T-helper 1 cell (primary cell): Measurements from ENCODE around the gene CDK10.

Source experiments
- DNase-seq, 5 donors: peaks; one replicate each; pipeline ENCODE4 v3.0.0-alpha.2; 2012 to 2020

The CDK10 gene

GRCh38 chr16:89738072-89738377 lies 51.5 kb downstream of the CDK10 start:
- no peak for DNase-seq

GRCh38 chr16:89738538-89739317 lies 52.2 kb downstream of the CDK10 start:
- DNase-seq = no peak

- no peak for DNase-seq
These were observed 52.9 kb downstream of the CDK10 start for GRCh38 chr16:89739383-89739782.

- no peak for DNase-seq
These were observed 55.0 kb downstream of the CDK10 start for GRCh38 chr16:89741342-89742014.

- no peak for DNase-seq
These were observed 56.5 kb downstream of the CDK10 start for GRCh38 chr16:89742948-89743347.

GRCh38 chr16:89744813-89745212 lies 58.3 kb downstream of the CDK10 start:
- no peak for DNase-seq
